ENCODE results near the gene TAF5L.

GRCh38 chr1:229544587-229544986, 81.3 kb downstream of the TAF5L start:
- TF ChIP-seq GATA3 (IDR thresholded peaks at IDR 0.05; ENCODE audit: low read depth, low read length) (no peak), GATA2 (IDR thresholded peaks at IDR 0.05; ENCODE audit: low read depth, low read length) (no peak)
